GM23338 (cell line): ENCODE results near the gene CSNK1A1.
"Not testable (repeated sequence)": the region's sequence is repeated elsewhere in the genome, so short reads cannot be mapped to it uniquely, and the experiment has no call there.

Experiments
- CTCF ChIP-seq, 2 experiments: fragments of 200-600 bp in 1 of 2; sonication (generic) in 1 of 2; conservative IDR thresholded peaks; 2 replicates each; pipeline versions ENCODE4 v1.5.1 to v1.6.1; 2016 to 2017; ENCODE audit warnings: antibody characterized with exemption in 2 of 2, low read depth in 2 of 2, mild to moderate bottlenecking in 2 of 2, moderate library complexity in 1 of 2
- EZH2 ChIP-seq: fragments of 200-600 bp; sonication (generic); IDR thresholded peaks from one replicate; pipeline ENCODE4 v1.8.0; 2017; ENCODE audit warnings: antibody characterized with exemption, mild to moderate bottlenecking, low read depth; ENCODE audit not compliant: unreplicated experiment

GRCh38 chr5:149535787-149536186, 15.5 kb downstream of the CSNK1A1 start:
- TF ChIP-seq CTCF (conservative IDR thresholded peaks at IDR 0.05; ENCODE audit: low read depth in 2 of 2); EZH2: not testable (repeated sequence)
